GM19099 (cell line): ENCODE measurements around the gene TIGD1.

Experiments used
- POLR2A ChIP-seq: IDR thresholded peaks from 3 replicates; pipeline ENCODE4 v1.6.1; 2011; ENCODE audit warnings: low read depth; ENCODE audit not compliant: insufficient read length; ENCODE audit errors: extremely low read depth

The TIGD1 gene

GRCh38 chr2:232576995-232577394, 26.6 kb upstream of the TIGD1 start:
- TF ChIP-seq POLR2A, result no peak

GRCh38 chr2:232575404-232575746, 25.0 kb upstream of the TIGD1 start:
- TF ChIP-seq POLR2A, result no peak

DNA sequence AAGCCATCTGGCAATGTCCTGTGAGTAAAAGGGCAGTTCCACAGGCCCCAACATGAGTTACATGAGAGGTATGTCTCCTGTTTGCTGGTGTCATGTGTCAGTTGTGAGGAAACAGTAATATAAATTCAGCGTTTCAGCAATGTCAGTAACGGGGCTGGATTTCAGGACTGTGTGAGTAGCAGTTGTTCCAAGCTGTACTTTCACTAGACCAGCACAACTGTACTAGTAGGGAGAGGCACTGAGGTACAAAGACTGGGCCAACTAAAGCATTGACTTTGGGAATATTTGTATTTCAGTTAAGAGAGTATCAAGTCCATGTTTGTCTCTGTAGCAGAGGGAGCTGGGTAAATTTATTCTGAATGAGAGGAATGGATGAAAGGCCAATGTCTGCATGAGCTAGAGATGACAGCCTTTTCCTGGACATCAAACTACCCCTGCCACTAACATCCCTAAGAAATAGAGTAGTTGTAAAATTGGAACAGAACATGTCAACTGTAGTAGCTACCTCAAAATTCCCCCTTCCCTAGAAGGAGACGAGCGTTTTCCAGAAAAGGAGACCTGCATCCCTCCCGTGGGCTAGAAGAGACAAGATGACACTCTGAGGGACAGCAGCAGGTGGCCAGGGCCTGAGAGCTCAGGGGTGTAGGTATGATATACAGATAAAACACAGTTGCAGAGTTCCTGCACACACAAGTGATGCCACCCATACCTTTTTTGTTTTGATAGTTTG, 24.5 kb upstream of the TIGD1 start:
- no peak for TF ChIP-seq POLR2A

DNA sequence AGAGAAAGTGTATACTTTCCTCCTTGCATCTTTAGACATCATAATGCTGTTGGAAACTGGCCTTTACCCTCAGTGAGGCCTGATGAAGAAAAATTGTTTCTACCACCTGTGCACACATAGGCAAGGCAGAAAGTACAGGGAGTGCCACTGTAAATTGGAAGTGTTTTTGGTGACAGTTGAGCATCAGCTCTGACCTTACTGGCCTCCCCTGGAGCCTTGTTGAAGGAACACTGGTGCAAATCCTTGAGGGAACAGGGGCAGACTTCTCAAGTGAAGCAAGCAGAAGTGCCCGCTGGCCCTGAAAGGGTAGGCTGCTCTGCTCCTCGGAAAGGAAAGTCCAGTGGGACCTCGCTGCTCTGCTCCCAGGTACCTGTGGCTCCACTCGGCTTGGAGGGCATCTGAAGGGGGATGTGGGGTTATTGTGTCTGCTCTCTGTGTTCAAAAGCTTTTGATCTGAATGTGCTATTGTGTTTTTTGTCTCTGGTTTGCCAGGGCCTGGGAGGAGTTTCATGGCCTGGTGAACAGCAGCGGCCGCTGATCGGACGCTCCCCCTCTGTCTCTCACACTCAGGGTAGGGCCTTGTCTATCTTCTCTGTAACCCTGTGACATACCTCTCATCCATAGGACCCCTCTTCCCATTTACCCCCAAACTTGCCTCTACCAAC, 23.5 kb upstream of the TIGD1 start:
- no peak for TF ChIP-seq POLR2A

DNA sequence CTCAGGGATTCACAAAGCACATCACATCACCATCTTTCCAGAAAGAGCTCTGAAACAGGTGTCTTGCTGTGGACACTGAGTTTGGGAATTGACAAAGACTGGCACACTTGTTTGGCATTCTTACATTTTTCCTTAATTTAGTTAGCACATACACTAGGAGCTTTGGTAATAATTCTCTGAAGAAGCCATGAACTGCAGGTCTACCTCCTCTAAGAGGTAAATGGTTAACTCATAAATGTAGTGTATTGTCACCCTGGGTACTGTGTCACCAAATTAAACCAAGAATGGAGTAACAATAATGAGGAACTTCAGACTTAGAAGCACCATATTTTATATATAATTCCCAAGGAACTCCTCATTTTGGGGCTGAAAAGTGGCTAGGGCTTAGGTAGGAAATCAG, 22.7 kb upstream of the TIGD1 start:
- TF ChIP-seq POLR2A, result no peak

DNA sequence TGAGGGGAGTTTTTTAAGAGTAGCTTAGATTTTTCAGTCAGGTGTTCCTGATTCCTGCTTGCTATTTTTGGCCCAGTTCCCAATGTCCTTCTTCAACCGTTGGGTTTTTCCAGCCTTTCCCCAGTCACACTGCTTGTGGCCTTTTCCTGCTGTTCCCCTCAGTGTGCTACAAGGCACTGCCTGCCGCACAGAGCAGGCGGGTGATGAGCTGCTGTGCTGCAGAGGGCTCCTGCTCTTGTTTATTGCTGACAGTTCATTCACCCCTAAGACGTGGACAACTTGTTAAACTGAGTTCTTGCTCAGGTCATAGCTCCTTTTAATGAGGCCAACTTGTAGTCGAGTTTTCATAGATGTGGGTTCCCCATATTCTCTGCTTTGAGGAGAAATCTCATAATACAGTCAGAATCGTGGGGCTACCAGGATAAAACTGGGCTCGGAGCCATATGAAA, 20.7 kb upstream of the TIGD1 start:
- no peak for TF ChIP-seq POLR2A

DNA sequence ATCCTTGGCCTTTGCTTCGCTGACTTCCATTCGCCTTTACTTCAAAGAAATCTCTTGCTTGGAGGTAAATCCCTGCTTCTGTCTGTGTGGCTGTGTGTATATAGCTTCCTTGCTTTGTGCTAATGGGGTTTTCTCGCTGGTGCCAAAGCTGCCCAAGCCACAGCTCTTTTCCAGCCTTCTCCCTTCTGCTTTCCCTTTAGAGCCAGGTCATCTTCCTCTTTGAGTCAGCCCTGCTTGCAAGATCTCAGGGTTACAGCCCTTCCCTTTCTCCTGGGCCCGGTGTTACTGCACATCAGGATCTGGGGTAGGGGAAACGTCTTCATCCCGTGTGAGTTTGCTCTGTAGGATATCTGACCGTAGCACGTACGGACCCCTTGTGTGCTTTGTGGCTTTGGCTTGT, 19.2 kb upstream of the TIGD1 start:
- TF ChIP-seq POLR2A, result no peak

DNA sequence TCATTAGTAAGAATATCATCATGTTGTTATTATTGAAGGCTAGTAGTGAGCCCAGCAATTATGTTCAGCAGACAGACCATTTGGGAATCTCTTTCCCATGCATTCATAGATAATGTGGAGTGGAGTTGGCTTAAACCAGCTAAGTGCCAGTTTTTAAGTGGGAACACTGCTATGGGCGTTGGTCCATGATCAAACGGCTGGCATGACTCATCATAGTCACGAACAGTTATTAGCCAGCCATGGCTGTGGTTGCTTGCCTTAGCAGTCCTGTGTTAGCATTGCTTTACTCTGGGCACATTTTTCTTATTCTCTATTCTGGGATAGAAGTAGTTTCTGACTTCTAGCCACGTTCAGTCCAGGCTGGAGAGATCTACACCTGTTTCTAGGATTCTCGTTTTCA, 17.8 kb upstream of the TIGD1 start:
- no peak for TF ChIP-seq POLR2A

GRCh38 chr2:232567721-232568120, 17.4 kb upstream of the TIGD1 start:
- no peak for TF ChIP-seq POLR2A

DNA sequence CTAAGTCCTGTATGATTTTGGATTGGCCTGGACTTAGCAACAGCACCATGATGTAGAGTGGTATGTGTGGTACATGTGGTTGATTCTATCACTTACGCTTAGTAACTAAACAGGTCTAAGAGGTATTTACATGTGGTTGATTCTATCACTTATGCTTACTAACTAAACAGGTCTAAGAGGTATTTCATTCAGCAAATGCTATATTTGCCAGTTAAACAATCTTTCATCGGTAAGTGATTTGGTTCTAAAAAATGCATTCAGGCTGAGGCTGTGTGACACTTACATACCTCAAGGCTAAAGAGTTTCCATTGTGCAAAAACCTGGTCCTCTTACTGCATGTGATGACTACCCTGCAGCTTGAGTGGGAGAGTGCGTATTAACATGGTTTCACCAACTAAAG, 13.2 kb upstream of the TIGD1 start:
- TF ChIP-seq POLR2A, result no peak

- TF ChIP-seq POLR2A, result no peak
These were observed 12.3 kb upstream of the TIGD1 start for GRCh38 chr2:232562515-232563151.

GRCh38 chr2:232556426-232556825, 6.1 kb upstream of the TIGD1 start:
- no peak for TF ChIP-seq POLR2A

DNA sequence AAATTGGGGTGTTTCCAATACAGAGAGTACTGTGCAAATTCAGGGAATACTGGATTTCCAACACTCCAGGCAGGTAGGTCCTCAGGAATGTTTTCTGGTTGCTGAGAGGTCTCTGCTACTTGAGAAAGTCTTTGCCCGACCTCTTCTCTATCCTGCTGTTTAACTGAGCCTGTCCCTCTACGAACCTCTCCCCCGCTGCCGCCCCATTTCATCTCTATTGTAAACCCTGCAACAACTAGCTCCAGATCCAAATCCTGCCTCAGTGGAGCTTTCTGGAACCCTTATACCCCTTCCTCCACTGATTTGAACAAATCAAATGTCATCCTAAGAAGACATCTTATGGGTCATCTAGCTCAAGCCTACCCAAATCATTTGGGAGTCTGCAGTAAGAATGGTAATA, 1.4 kb upstream of the TIGD1 start:
- no peak for TF ChIP-seq POLR2A

- no peak for TF ChIP-seq POLR2A
These were observed 887 bp upstream of the TIGD1 start for GRCh38 chr2:232551250-232551638.

GRCh38 chr2:232549655-232550353, 553 bp downstream of the TIGD1 start:
- no peak for TF ChIP-seq POLR2A
